PC-3 (cell line): ENCODE results near the gene VTA1. TPM values are rescaled to one million over a fixed set of nuclear protein-coding genes. Genes with fewer than 3 reads are reported as not detected.

ENCODE experiments used
- ATAC-seq: fragments of 200-7000 bp; cut with Tn5 transposase; 2 replicates; pipeline ENCODE4 v1.9.1; 2020; ENCODE audit warnings: mild to moderate bottlenecking, moderate library complexity
- BruUV-seq: library from RNA; stranded (reverse); fragments of 400-500 nt; replicated peaks from 2 replicates; lab custom pipeline; 2021; lab: Mats Ljungman, UMichigan
- CTCF ChIA-PET: fragments of 300-600 bp; sonication (Branson Sonifier 250); formaldehyde crosslinking; loops from one replicate; lab custom pipeline; 2022; ENCODE audit warnings: antibody characterized with exemption; lab: Charles Lee
- POLR2A ChIA-PET: fragments of 300-600 bp; sonication (Branson Sonifier 250); formaldehyde crosslinking; loops from one replicate; lab custom pipeline; 2022; ENCODE audit warnings: antibody characterized with exemption; ENCODE audit not compliant: unreplicated experiment; lab: Charles Lee
- DNase-seq: peaks from one replicate; pipeline ENCODE4 v3.0.0-alpha.2; 2015
- H2AFZ ChIP-seq: fragments of 300-600 bp; sonication (generic); 2 replicates; pipeline ENCODE4 v1.6.0; 2016; ENCODE audit warnings: antibody characterized with exemption, low read length
- H3F3A ChIP-seq: fragments of 300-600 bp; sonication (generic); one replicate; pipeline ENCODE4 v1.6.0; 2017; ENCODE audit warnings: antibody characterized with exemption, low read length, control low read depth, mild to moderate bottlenecking; ENCODE audit not compliant: unreplicated experiment
- H3K27ac ChIP-seq: fragments of 300-600 bp; sonication (generic); 2 replicates; pipeline ENCODE4 v1.5.1; 2016; ENCODE audit warnings: mild to moderate bottlenecking, low read length
- H3K27me3 ChIP-seq: fragments of 300-600 bp; sonication (generic); 2 replicates; pipeline ENCODE4 v1.6.1; 2016; ENCODE audit warnings: low read length, mixed read lengths
- H3K36me3 ChIP-seq: fragments of 300-600 bp; sonication (generic); 2 replicates; pipeline ENCODE4 v1.6.1; 2016; ENCODE audit warnings: low read depth, mixed run types, low read length, mixed read lengths
- H3K4me1 ChIP-seq: fragments of 300-600 bp; sonication (generic); 2 replicates; pipeline ENCODE4 v1.5.1; 2016; ENCODE audit warnings: low read length; ENCODE audit not compliant: insufficient read depth
- H3K4me2 ChIP-seq: fragments of 300-600 bp; sonication (generic); 2 replicates; pipeline ENCODE4 v1.6.0; 2016; ENCODE audit warnings: low read length
- H3K4me3 ChIP-seq: fragments of 300-600 bp; sonication (generic); 2 replicates; pipeline ENCODE4 v1.5.1; 2016; ENCODE audit warnings: mild to moderate bottlenecking, low read length, mixed read lengths
- H3K79me2 ChIP-seq: fragments of 300-600 bp; sonication (generic); 2 replicates; pipeline ENCODE4 v1.6.1; 2017; ENCODE audit warnings: low read length, mixed read lengths
- H3K9ac ChIP-seq: fragments of 300-600 bp; sonication (generic); 2 replicates; pipeline ENCODE4 v1.6.0; 2016; ENCODE audit warnings: mild to moderate bottlenecking, low read length
- H3K9me2 ChIP-seq: fragments of 300-600 bp; sonication (generic); replicated peaks from 2 replicates; pipeline ENCODE4 v1.6.1; 2016; ENCODE audit warnings: mixed run types, low read length, mixed read lengths
- H3K9me3 ChIP-seq: fragments of 300-600 bp; sonication (generic); 2 replicates; pipeline ENCODE4 v1.6.1; 2016; ENCODE audit warnings: low read length, mixed read lengths
- H4K20me1 ChIP-seq: fragments of 300-600 bp; sonication (generic); 2 replicates; pipeline ENCODE4 v1.6.1; 2016; ENCODE audit warnings: low read length, mixed read lengths
- EZH2 ChIP-seq: fragments of 300-600 bp; sonication (generic); IDR thresholded peaks from one replicate; pipeline ENCODE4 v1.6.1; 2017; ENCODE audit warnings: antibody characterized with exemption, mild to moderate bottlenecking, low read length; ENCODE audit not compliant: unreplicated experiment
- EZH2phosphoT487 ChIP-seq: fragments of 300-600 bp; sonication (generic); IDR thresholded peaks from 2 replicates; pipeline ENCODE4 v1.6.1; 2018; ENCODE audit warnings: mild to moderate bottlenecking, antibody characterized with exemption, low read length, borderline replicate concordance
- intact Hi-C: fragments of 100-400 bp; cut with micrococcal nuclease; formaldehyde crosslinking; loops from 2 replicates; pipeline ENCODE4 v1.9.0; 2023
- total RNA-seq: library from RNA; depleted of rRNA; stranded (reverse); fragments of >200 nt; gene quantifications from 2 replicates; pipeline ENCODE4 v1.2.3, GENCODE V29; 2014
- TF ChIP-seq, protein P1 (sequence below): fragments of 300-600 bp; sonication (generic); conservative IDR thresholded peaks from 2 replicates; pipeline ENCODE4 v1.5.1; 2017; ENCODE audit warnings: antibody characterized with exemption, low read depth, mild to moderate bottlenecking, low read length

Gene VTA1
- total RNA-seq, 1 experiment from 2014 or later = 38.6 TPM

DNA sequence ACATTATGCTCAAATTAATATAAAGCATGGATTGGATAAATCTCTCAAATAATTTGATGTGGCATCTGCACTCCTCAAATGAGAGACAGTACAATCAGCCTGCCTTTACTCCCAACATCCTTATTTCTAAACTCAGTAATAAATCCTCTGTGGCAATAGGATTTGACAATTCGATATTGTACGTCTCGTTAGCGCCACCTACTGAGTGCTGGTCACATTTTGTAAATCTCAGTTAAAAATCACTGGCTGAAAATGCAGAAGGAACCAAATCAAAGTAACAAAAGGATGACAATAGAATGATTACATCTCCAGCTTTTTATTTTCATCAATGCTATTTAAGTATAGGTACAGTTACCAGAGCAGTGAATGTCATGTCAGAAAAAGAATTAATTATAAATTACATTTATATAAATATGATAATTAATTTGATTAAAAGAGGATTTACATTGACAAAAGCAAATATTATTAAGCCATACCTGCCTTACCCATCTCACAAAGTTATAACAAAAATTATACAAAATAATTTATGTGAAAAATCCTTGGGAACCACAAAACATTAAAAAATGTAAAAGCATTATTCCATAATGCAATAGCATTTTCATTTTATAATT is 34.5 kb upstream of the VTA1 start:
- CTCF ChIA-PET = no interaction called here
- TF ChIP-seq, protein P1, sequence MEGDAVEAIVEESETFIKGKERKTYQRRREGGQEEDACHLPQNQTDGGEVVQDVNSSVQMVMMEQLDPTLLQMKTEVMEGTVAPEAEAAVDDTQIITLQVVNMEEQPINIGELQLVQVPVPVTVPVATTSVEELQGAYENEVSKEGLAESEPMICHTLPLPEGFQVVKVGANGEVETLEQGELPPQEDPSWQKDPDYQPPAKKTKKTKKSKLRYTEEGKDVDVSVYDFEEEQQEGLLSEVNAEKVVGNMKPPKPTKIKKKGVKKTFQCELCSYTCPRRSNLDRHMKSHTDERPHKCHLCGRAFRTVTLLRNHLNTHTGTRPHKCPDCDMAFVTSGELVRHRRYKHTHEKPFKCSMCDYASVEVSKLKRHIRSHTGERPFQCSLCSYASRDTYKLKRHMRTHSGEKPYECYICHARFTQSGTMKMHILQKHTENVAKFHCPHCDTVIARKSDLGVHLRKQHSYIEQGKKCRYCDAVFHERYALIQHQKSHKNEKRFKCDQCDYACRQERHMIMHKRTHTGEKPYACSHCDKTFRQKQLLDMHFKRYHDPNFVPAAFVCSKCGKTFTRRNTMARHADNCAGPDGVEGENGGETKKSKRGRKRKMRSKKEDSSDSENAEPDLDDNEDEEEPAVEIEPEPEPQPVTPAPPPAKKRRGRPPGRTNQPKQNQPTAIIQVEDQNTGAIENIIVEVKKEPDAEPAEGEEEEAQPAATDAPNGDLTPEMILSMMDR = peak; percentile 78
- no peak for TF ChIP-seq EZH2
- TF ChIP-seq EZH2phosphoT487 = no peak
- Histone ChIP-seq H3K4me2 (no peak overlapping the region), H4K20me1 (no peaks in the 10 kb centered on the region), H3K4me3 (no peak overlapping the region), H3K9me3 (no peaks in the 10 kb centered on the region), H3K9ac (no peak overlapping the region), H3F3A (no peaks in the 10 kb centered on the region), H3K79me2 (no peaks in the 10 kb centered on the region), H3K27ac (no peak overlapping the region), H3K36me3 (no peaks in the 10 kb centered on the region), H3K27me3 (no peaks in the 10 kb centered on the region), H3K4me1 (no peaks in the 10 kb centered on the region), H3K9me2 (no peaks in the 10 kb centered on the region), H2AFZ (no peak overlapping the region)
- intact Hi-C loops = loop anchor here (1.0 to 5.0 kb wide), 3 partner anchors 65 to 435 kb away; no protein-coding TSS in a partner anchor
- ATAC-seq (no peak), DNase-seq (peak; percentile 84)
- POLR2A ChIA-PET = no interaction called here
- no TSS peak for BruUV-seq

DNA sequence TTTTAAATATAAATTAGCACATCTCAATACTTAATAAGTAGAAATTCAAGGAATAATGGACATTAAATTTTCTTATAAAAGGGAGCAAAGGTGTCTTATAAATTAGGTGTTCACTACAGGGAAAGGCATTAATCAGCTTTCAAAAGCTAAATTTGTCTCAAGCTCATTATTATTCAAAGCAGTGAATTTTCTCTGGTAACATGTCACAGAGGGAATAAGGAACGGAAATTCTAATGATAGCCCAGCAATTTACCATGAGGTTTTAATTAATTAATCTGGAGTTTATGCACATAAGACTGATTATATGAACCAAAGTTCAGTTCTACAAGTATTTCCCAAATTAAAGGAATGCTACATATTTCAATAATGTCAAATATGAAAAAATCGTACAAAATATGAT is 29.7 kb upstream of the VTA1 start:
- BruUV-seq = no TSS peak
- Histone ChIP-seq H3K9ac (no peak overlapping the region), H3K36me3 (no peaks in the 10 kb centered on the region), H3K4me1 (no peaks in the 10 kb centered on the region), H3K9me2 (no peaks in the 10 kb centered on the region), H3K27me3 (no peaks in the 10 kb centered on the region), H3K9me3 (no peaks in the 10 kb centered on the region), H3K4me2 (no peak overlapping the region), H3K27ac (no peak overlapping the region), H3K4me3 (no peak overlapping the region), H4K20me1 (no peaks in the 10 kb centered on the region), H2AFZ (no peak overlapping the region), H3K79me2 (no peaks in the 10 kb centered on the region), H3F3A (no peaks in the 10 kb centered on the region)
- ChIA-PET CTCF (no interaction called here), POLR2A (no interaction called here)
- ATAC-seq = no peak
- TF ChIP-seq, protein P1 = no peak
- TF ChIP-seq EZH2phosphoT487 = no peak
- TF ChIP-seq EZH2 = no peak
- DNase-seq = no peak
- intact Hi-C loops = no loop called here

DNA sequence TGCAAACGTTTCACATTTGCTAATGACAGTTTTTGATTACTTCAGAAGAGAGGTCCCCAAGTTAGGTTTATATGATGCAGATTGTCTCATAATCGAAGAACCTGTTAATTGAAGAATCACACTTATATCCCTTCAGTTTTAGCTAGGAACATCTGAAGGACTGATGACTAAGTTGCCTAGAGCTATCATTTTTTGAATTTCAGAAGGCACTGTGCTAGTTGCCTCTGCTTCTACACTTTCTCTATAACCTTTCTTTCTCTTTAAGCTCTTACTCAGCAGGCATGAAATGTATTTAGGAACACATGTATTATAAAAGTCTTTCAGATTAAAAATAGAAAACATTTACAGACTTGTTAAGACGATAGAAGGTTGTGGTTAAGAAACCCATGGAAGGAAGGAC is 28.7 kb upstream of the VTA1 start:
- no peak overlapping the region for H2AFZ ChIP-seq
- TF ChIP-seq, protein P1 = no peak
- TF ChIP-seq EZH2 (no peak), EZH2phosphoT487 (no peak)
- DNase-seq = no peak
- no peaks in the 10 kb centered on the region for H3K9me3 ChIP-seq
- no peaks in the 10 kb centered on the region for H3K79me2 ChIP-seq
- no peaks in the 10 kb centered on the region for H3K27me3 ChIP-seq
- no peak for ATAC-seq
- no peak overlapping the region for H3K4me3 ChIP-seq
- POLR2A ChIA-PET = no interaction called here
- no TSS peak for BruUV-seq
- intact Hi-C loops = no loop called here
- CTCF ChIA-PET = no interaction called here
- no peak overlapping the region for H3K4me2 ChIP-seq
- no peaks in the 10 kb centered on the region for H3K4me1 ChIP-seq
- H3K27ac ChIP-seq = no peak overlapping the region
- no peak overlapping the region for H3K9ac ChIP-seq
- no peaks in the 10 kb centered on the region for H3K36me3 ChIP-seq
- H3F3A ChIP-seq = no peaks in the 10 kb centered on the region
- no peaks in the 10 kb centered on the region for H4K20me1 ChIP-seq
- H3K9me2 ChIP-seq = no peaks in the 10 kb centered on the region
